GM21786 (cell line): ENCODE results near the gene EPN1.

ENCODE experiments used
- ATAC-seq: cut with Tn5 transposase; IDR thresholded peaks from one replicate; pipeline ENCODE4 v1.9.1; 2021; ENCODE audit not compliant: unreplicated experiment

The EPN1 gene

DNA sequence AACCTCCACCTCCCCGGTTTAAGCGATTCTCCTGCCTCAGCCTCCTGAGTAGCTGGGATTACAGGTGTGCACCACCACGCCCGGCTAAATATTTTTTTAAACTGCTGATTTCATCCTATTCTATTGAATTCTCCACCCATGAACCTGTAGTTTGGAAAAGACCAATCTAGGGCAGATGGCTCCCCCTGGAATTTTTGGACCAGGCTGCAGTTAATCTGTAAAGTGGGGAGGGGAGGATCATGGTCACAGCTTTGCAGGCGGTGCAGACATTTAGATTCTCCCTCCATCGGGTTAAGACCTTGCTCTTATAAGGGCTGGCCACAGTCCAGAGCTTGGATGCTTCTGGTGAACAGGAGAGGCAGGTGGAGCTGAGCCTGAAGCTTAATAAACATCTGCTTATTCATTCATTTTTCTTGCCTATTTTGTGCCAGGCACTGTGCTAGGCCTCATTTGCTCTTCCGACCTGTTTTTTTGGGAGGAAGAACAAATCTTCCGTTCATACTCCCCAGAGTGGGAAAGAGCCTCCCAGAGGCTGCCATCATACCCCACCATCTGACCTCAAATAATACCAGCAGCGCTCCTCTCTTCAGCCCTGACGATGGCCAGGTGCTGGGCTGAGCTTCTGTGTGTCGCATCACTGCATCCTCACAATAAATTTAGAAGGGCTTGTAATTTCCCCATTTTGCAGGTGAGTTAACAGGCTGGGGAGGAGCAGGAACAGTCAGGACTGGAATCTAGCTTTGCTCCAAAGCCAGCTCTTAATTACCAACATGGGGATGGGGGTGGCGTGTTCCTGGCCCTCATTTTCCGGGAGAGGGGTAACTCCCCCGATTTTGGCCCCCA lies 27.9 kb upstream of the EPN1 start:
- no peak for ATAC-seq

DNA sequence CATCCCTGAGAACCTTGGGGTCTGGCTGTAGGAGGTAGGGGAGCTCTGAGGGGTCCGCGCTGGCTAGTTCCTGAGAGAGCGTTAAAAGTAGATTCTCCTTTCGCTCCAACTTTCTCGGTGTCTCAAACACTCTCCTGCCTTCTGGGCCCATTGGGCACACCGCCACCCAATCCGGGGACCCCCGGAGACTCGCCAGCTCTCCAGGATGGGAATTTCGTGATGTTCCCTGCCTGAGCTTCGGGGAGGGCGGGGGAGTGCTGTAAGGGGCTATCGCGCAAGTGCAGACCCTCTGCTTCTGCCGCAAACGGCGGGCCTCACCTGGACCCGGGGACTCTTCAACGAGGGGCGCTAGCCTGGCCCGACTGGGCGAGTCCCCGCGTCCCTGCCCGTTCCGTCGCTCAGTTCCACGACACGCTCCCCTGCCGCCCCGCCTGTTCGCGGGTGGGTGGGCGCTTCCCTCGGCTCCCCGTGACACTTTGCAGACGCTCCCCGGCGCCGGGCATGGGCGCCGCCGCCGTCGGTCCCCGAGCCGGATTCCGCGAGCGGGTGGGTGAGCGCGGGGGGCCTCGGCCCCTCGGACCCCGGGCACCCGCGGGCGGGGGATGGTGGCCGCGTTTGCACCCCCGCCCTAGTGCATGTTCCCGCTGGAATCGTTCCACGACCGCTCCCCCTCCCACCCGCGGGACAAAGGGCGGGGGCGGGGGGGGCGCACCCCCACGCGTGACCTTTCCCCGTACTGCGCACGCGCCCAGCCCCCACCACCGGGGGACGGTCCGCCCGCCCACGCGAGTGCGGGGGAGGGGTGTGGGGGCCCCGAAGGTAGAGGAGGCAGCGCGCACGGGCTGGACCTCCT lies 27.1 kb upstream of the EPN1 start, which contains the start of gene CCDC106:
Gene CCDC106, plus strand, starts transcription at position 481 of the 853 bp plus-strand sequence. CDS start 835 bp downstream, outside the sequence.
- peak; percentile 41 for ATAC-seq

DNA sequence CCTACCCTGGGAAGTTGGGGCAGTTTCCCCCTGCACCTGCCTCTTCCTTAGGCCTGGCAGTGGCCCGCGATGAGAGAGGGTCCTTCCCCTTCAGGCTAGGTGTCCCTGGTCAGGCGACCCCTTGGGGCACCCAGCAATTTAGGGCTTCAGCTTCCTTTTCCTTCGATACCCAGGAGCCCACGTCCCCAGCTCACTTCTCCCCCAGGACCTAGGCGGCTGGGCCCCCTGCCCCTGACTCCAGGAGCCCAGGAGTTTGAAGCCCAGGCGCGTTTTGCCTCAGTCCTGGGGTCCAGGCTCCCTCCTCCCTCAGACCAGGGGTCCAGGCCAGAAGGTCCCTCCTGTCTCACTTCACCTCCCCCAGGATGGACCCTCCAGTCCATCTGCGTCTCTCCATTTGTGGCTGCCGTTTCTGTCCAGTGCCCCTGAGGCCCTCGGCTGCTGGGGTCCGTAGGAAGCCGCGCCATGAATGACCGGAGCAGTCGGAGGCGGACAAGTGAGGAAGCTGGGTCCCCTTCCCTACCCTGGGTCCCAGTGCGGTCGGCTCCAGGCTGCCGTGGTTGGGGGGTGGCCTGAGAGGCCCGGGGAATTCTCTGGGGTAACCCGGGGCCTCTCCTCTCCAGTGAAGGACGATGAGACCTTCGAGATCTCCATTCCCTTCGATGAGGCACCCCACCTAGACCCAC lies 26.3 kb upstream of the EPN1 start:
- no peak for ATAC-seq

DNA sequence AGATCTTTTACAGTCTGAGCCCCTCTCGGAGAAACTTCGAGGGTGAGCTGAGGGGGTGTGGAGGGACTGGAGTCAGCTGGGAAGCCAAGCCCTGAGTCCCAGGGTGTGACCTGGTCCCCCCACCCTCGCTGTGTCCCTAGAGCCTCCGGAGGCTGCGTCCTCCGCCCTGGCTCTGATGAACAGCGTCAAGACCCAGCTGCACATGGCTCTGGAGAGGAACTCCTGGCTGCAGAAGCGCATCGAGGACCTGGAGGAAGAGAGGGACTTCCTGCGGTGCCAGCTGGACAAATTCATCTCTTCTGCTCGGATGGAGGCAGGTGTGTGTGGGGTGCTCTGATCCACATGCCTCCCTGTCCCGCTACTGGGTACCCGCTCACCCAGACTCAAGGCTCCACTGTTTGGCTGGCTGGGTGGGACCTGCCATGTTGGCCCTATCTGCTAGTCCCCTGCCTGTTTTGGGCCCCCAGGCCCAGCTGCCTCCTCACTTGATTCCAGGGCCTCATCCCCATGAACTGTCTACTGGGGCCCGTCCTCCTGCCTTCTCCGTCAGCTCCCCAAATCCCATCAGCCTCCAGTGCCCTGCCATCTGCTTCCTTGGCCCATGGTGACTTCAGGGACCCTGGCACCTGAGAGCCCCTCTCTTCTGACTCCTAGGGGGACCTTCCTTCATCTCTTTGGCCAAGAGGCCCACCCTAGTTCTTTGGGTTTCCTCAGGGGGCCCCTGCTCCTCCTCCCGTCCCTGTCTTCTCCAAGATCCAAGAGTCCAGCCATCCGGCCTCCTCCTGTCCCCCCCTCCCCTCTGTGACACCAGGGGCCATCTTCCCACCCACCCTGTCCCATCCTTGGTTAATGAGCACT lies 25.5 kb upstream of the EPN1 start:
- no peak for ATAC-seq

DNA sequence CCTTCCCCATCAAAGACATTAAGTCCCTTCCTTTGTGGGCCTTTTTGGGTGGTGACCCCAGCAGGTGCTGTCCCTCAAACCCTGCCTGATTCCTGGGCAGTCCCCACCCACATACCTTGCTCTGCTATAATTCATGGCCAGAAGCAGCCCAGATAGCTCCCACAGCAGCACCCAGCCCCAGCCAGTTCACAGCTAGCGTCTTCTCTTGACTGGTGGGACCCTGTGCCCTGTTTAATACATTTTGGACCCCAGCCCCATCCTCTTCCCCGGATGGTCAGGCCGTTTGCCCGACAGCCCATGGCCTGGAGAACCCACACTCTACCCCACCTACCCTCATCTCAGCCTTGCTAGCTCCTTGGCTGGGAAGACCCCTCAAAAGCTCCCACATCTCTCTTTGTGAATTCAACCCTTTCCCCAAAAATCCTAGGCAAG lies 24.9 kb upstream of the EPN1 start:
- no peak for ATAC-seq

DNA sequence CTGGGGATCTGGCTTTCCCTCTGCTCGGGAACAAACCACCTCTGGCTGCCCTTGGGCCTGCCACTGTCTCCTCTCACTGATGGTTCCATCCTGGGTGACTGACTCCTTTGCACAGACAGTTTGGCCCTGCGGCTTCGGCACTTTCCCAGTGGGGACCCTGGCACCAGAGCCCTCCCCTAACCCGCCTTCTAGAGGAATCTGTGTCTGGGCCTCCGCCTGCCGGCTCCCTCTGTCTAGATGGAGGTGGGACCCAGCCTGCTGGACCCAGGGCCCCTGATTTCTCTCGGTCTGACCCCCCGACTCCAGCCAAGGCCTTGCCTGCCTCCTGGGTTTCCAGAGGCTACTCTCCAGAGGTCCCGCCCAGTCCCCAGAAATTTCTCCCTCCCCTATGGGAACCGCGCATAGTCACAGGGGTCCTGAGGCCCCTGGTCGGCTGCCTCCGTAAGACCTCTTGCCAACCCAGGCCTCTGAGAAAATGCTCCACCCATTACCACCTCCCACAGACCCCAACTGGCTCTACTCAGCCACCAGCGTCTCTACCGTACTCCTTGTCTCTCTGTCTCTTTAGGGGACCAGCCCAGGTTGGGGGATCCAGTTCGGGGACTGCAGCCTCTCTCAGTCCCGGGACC lies 24.3 kb upstream of the EPN1 start:
- ATAC-seq, result no peak

DNA sequence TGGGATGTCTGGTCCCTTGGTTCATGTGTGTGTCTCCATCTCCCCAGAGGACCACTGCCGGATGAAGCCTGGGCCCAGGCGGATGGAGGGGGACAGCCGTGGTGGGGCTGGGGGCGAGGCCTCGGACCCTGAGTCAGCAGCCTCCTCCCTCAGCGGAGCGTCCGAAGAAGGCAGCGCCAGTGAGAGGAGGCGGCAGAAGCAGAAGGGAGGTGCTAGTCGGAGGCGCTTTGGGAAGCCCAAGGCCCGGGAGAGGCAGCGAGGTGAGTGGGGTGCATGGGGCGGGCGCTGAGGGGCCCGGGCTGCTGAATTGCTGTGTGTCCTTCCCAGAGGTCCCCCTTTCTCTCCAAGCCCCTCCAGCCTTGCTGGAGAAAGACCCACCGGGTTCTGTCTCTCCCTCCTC lies 23.8 kb upstream of the EPN1 start:
- no peak for ATAC-seq

DNA sequence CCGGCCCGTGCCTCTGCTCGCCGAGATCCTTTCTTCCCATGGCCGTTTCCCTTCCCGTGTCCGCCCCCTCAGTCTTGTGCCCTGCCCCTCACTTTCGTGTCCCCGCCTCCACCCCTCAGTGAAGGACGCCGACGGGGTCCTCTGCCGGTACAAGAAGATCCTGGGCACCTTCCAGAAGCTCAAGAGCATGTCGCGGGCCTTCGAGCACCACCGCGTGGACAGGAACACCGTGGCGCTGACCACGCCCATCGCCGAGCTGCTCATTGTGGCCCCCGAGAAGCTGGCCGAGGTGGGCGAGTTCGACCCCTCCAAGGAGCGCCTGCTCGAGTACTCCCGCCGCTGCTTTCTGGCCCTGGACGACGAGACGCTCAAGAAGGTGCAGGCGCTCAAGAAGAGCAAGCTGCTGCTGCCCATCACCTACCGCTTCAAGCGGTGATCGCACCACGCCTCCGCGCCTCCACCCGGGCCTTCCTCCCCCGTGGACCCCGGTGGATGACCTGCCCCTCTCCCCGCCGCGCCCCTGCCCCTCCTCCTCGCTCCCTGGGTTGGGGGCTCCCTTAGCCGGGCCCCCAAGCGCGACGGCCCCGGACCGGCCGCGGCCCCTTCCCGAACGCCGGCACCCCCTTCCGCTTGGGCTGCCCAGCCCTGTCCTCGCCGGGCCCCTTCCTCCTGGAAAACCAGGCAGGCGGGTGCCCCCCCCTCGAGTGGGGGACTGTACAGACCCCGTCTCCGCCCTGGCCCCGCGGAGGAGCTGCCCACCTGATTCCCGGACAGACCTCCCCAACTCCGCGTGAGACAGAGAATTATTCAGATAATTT lies 22.5 kb upstream of the EPN1 start:
- no peak for ATAC-seq

DNA sequence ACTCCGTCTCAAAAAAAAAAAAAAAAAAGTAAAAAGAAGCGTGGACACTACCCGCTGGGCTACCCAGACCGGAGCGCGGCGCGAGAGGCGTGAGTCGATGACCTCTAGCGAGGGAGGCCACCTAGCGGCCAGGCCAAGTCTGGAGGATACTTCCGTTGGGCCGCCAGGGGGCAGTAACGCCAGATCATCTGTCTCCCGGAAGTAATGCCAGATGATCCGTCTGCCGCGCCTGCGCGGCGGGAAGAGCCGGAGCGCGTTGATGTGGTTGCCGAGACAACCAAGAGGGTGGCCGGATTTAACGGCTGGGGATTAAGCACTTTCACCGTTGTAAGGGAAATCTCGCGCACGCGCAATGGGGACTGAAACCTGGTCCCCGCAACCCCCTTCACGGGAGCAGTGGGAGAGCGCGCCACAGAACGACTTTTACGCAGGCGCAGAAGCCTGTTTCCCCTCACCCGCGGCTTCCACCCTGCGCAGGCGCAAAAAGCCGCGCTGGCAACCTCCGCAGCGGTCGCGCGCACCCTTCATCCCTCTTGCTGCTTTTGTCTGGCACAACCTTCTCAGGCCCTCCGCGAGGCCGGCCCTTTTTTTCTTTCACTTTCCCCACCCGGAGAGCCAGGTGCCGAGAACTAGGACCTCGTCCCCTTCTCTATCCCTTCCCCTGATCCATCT lies 21.2 kb upstream of the EPN1 start:
- ATAC-seq, result peak; percentile 31

DNA sequence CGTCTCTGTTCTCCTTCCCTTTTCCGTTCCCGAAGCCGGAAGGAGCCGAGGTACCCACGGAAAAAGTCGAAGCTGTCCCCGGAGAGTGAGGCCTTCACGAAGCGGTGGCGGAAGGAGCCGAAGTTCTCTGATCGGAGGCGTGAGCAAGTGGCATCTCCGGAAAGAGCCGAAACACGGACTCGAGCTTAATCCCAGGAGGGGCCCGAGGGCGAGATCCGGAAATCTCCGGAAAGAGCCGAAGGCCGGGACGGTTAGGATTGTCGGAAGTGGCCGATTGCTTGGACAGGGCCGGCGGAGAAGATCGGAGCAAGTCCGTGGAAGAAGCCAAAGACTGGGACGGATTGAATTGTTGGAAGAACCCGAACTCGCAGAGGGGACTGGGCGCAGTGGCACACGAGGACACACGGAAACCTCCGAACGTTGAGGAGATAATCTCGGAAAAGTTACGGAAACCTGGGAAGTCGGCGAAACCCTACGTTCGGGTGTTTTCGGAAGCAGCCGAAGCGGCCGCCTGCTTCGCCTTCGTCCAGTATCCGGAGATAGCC lies 20.6 kb upstream of the EPN1 start:
- peak; percentile 52 for ATAC-seq

DNA sequence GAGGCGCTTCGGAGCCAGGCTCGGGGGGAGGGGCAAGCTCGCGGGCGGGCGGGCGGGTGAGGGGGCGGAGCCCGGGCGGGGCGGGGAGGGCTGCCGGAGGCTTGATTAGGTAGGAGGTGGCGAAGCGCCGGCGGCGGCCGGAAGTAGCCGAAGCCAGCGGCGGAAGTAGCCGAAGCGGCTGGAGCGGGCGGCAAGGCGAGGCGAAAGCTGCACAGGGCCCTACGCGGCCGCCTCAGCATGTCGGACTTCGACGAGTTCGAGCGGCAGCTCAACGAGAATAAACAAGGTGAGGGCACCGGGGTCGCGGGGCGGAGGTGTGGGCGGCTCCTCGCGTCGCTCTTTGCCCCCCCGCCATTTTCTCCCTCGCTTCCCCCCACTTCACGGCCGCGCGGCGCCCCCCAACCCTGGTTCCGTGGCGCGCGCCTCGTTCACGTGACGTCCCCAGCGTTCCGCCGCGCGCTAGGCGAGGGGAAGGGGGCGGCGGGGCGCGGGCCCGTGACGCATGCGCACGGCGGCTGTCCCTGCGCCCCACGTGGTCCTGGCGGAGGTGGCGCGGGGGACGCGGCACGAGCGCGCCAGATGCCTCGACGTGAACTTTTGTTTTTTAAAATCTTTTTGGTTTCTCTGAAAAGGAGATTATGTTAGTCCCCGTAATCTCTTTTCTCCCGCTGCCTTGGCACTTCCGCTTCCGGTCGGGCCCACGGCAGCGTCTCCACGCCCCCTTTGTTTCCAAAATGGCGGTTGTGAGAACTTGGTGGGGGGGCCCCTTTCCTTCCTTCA lies 20.0 kb upstream of the EPN1 start, which contains the start of gene U2AF2:
Gene U2AF2, plus strand, starts transcription at position 168 of the 780 bp plus-strand sequence. Its CDS starts 70 bp downstream, at position 238.
- peak; percentile 32 for ATAC-seq

DNA sequence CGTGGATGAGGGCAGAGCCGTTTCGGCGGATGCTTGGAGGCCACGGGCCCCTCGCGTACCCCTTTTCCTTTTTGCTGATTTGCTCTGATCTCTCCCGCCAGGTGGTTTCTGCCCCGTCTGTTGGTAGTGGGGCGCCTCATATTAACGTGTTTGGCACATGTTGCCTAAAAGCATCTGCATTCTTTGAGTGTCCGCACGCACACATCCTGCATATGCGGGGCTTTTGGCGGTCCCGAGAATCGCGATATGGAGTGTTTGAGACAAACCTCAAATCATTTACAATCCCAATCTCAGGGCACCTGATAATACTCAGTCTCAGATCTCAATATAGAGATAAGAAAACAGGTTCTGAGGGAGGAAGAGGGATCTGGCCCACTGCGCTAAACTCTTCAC lies 19.4 kb upstream of the EPN1 start:
- no peak for ATAC-seq

DNA sequence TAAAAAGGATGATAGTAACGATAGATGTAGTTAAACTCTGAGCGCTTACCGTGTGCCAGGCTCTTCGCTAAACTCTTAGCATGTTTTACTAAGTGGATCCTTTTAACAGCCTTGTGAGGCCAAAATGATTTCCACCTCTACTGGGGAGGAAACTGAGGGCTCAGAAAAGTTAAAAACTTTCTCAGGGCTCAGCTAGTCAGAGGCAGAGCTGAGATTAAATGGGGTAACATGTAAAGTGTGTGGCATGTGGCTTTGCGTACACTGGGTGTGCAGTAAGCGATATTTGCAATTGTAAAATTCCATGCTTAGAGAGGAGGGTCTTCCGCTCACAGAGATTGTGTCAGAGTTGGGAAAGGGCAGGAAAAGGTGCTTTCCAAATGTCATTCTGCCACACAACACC lies 18.5 kb upstream of the EPN1 start:
- no peak for ATAC-seq

DNA sequence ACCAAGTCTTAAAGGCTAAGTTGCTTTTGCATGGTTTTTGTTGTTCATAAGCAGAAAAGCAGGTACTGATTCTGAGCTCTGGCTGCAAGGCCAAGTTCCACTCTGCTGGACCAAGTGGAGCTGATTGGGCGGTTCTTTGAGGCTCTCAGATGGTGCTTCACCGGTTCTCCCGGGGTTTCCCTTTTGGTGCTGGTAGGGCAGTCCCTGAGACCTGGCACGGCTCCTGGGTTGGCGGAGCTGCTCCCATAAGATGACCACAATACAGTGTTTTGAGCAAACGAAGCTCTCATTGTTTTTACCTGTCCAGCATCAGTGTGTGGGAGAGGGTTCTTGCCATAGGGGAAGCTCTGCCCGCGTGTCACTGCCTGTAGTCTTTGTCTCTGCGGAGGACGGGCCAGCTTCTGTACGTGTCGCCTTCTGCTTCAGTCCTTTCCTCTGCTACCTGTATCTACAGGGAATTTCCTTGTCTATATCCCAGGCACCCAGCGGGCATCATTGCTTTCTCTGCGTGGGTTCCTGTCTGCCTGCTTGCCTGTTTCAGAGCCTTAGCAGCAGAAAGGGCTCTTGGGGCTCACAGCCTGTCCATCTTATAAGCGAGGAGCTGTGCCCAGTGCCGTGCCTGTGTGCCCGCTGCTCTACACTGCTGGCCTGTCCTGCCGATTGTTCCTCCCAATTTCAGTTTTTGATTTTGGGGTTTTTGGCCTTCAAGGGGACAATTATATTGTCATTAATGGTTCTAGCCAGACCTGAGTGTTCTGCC lies 17.9 kb upstream of the EPN1 start:
- ATAC-seq, result no peak

DNA sequence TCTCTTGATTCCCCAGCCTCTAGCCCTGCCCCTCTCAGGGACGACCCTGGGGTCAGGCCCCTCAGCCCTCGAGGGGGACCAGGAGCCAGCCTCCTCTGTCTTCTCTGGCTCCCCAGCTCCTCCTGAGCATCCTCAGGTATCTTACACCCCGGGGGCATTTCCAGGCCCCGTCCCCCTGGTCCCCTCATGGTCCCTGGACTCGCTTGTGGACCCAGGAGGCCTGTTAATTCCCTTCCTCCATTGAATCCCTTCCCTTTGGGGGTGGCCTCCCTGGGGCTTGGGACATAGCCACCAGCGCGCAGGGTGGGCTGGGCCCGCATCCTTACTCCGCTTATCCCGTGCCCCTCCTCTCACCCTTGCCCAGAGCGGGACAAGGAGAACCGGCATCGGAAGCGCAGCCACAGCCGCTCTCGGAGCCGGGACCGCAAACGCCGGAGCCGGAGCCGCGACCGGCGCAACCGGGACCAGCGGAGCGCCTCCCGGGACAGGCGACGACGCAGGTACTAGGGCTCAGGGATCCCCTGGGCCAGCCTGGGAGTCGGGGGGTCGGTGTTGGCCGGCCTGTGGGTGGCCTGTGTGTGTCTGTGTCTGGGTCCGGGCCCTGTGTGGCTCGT lies 16.1 kb upstream of the EPN1 start:
- no peak for ATAC-seq

DNA sequence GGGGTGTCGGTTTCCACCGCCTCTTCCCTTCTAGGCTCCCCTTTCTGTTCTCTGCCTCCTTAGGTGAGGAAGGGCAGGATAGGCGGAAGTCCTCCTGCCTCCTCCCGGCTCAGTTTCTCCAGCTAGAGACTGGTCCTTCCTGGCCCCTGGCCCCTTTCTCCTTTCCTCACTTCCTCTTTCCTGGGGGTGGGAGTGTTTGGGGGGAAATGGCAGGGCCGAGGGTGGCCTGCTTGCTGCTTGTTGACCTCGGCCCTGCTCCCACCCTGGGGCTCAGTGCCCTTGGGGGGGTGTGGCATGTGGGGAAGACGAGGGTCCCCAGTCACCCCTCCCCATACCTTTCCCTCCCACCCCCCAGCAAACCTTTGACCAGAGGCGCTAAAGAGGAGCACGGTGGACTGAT lies 15.2 kb upstream of the EPN1 start:
- ATAC-seq, result no peak
